BLaER1 (cell line): ENCODE results near the gene OSCP1.
"Not testable (repeated sequence)": the region's sequence is repeated elsewhere in the genome, so short reads cannot be mapped to it uniquely, and the experiment has no call there.

Experiments used
- H3K27ac ChIP-seq: shearing (Covaris generic); formaldehyde crosslinking; 2 replicates; pipeline ENCODE4 v1.8.1; 2022
- H3K27me3 ChIP-seq: shearing (Covaris generic); formaldehyde crosslinking; 2 replicates; pipeline ENCODE4 v1.8.1; 2022
- H3K36me3 ChIP-seq: shearing (Covaris generic); formaldehyde crosslinking; 2 replicates; pipeline ENCODE4 v1.8.1; 2022
- H3K4me1 ChIP-seq: shearing (Covaris generic); formaldehyde crosslinking; 2 replicates; pipeline ENCODE4 v1.8.1; 2022
- H3K4me2 ChIP-seq: shearing (Covaris generic); formaldehyde crosslinking; 2 replicates; pipeline ENCODE4 v1.8.1; 2022
- H3K4me3 ChIP-seq: shearing (Covaris generic); formaldehyde crosslinking; 2 replicates; pipeline ENCODE4 v1.8.1; 2022
- H3K9ac ChIP-seq: shearing (Covaris generic); formaldehyde crosslinking; 2 replicates; pipeline ENCODE4 v1.8.1; 2022
- H3K9me3 ChIP-seq: shearing (Covaris generic); formaldehyde crosslinking; 2 replicates; pipeline ENCODE4 v1.8.1; 2022
- H4K20me1 ChIP-seq: shearing (Covaris generic); formaldehyde crosslinking; 2 replicates; pipeline ENCODE4 v1.8.1; 2022
- Cebpa-rat ChIP-seq: shearing (Covaris generic); IDR thresholded peaks from 2 replicates; pipeline ENCODE4 v1.8.1; 2022

The OSCP1 gene

GRCh38 chr1:36450270-36450918, at the start of gene OSCP1:
Gene OSCP1 (minus strand): TSS chr1:36450451. CDS start chr1:36450369, 82 bp downstream.
- peaks cover 18% of the 10 kb centered on the region for H3K36me3 ChIP-seq
- H3K4me3 ChIP-seq, result peak within 1 kb of the TSS; percentile 79
- H3K4me2 ChIP-seq, result peak within 1 kb of the TSS; percentile 92
- H3K9me3 ChIP-seq, result no peaks in the 10 kb centered on the region
- 0 out of 2 replicates have a peak, but pooled peaks have one; percentile 51 for TF ChIP-seq Cebpa-rat
- H3K27me3 ChIP-seq, result no peaks in the 10 kb centered on the region
- H3K27ac ChIP-seq, result peak within 1 kb of the TSS; percentile 90
- no peaks in the 10 kb centered on the region for H4K20me1 ChIP-seq
- peaks cover 33% of the 10 kb centered on the region for H3K4me1 ChIP-seq
- H3K9ac ChIP-seq, result peak within 1 kb of the TSS; percentile 89

GRCh38 chr1:36497207-36497606, 47.0 kb upstream of the OSCP1 start:
- Histone ChIP-seq H3K4me3 (no peak overlapping the region), H4K20me1 (no peaks in the 10 kb centered on the region), H3K36me3 (no peaks in the 10 kb centered on the region), H3K4me1 (peaks cover 10% of the 10 kb centered on the region), H3K9ac (no peak overlapping the region), H3K27me3 (no peaks in the 10 kb centered on the region), H3K27ac (no peak overlapping the region), H3K9me3 (no peaks in the 10 kb centered on the region), H3K4me2 (no peak overlapping the region)
- no peak for TF ChIP-seq Cebpa-rat

- H3K27me3 ChIP-seq, result no peaks in the 10 kb centered on the region
- H3K4me3 ChIP-seq, result no peak overlapping the region
- TF ChIP-seq Cebpa-rat, result no peak
- H3K9me3 ChIP-seq, result no peaks in the 10 kb centered on the region
- H3K9ac ChIP-seq, result no peak overlapping the region
- H3K27ac ChIP-seq, result no peak overlapping the region
- H3K36me3 ChIP-seq, result no peaks in the 10 kb centered on the region
- peaks cover 20% of the 10 kb centered on the region for H3K4me1 ChIP-seq
- H3K4me2 ChIP-seq, result no peak overlapping the region
- H4K20me1 ChIP-seq, result no peaks in the 10 kb centered on the region
These were observed 44.7 kb upstream of the OSCP1 start for GRCh38 chr1:36494971-36495370.

- Histone ChIP-seq H3K36me3 (no peaks in the 10 kb centered on the region), H3K9me3 (no peaks in the 10 kb centered on the region), H3K4me1 (peaks cover 20% of the 10 kb centered on the region), H4K20me1 (no peaks in the 10 kb centered on the region), H3K4me2 (no peak overlapping the region), H3K9ac (no peak overlapping the region), H3K27me3 (no peaks in the 10 kb centered on the region), H3K4me3 (no peak overlapping the region), H3K27ac (no peak overlapping the region)
- TF ChIP-seq Cebpa-rat, result no peak
These were observed 43.3 kb upstream of the OSCP1 start for GRCh38 chr1:36493524-36493923.

GRCh38 chr1:36492491-36492890, 42.2 kb upstream of the OSCP1 start:
- H3K9ac ChIP-seq, result no peak overlapping the region
- no peaks in the 10 kb centered on the region for H3K9me3 ChIP-seq
- peak overlapping the region; percentile 63 for H3K4me2 ChIP-seq
- no peak overlapping the region for H3K4me3 ChIP-seq
- H3K4me1 ChIP-seq, result peaks cover 20% of the 10 kb centered on the region
- TF ChIP-seq Cebpa-rat, result no peak
- no peak overlapping the region; the same call in 1 of the 2 replicates for H3K27ac ChIP-seq
- no peaks in the 10 kb centered on the region for H3K27me3 ChIP-seq
- H4K20me1 ChIP-seq, result no peaks in the 10 kb centered on the region
- H3K36me3 ChIP-seq, result no peaks in the 10 kb centered on the region

GRCh38 chr1:36489258-36490051, 39.2 kb upstream of the OSCP1 start:
- H3K4me2 ChIP-seq, result not testable (repeated sequence)

GRCh38 chr1:36487906-36488305, 37.7 kb upstream of the OSCP1 start:
- H3K27ac ChIP-seq, result no peak overlapping the region
- no peaks in the 10 kb centered on the region for H3K9me3 ChIP-seq
- H4K20me1 ChIP-seq, result no peaks in the 10 kb centered on the region
- H3K4me3 ChIP-seq, result no peak overlapping the region
- no peaks in the 10 kb centered on the region for H3K36me3 ChIP-seq
- no peak overlapping the region for H3K4me2 ChIP-seq
- H3K4me1 ChIP-seq, result peaks cover 30% of the 10 kb centered on the region
- H3K27me3 ChIP-seq, result no peaks in the 10 kb centered on the region
- TF ChIP-seq Cebpa-rat, result no peak
- no peak overlapping the region for H3K9ac ChIP-seq

More at GRCh38 chr1:36489258-36490051, 39.2 kb upstream of the OSCP1 start:
- not testable (repeated sequence) for H3K4me3 ChIP-seq, H3K36me3 ChIP-seq, H3K9me3 ChIP-seq, H3K9ac ChIP-seq, H4K20me1 ChIP-seq, H3K27me3 ChIP-seq, H3K27ac ChIP-seq
- peaks cover 28% of the 10 kb centered on the region for H3K4me1 ChIP-seq

- not testable (repeated sequence) for H4K20me1 ChIP-seq, H3K9me3 ChIP-seq, H3K4me3 ChIP-seq, H3K9ac ChIP-seq, H3K36me3 ChIP-seq, H3K4me2 ChIP-seq, H3K27ac ChIP-seq, H3K27me3 ChIP-seq
- peaks cover 30% of the 10 kb centered on the region for H3K4me1 ChIP-seq
These were observed 37.1 kb upstream of the OSCP1 start for GRCh38 chr1:36487336-36487725.

- H3K9me3 ChIP-seq, result no peaks in the 10 kb centered on the region
- TF ChIP-seq Cebpa-rat, result no peak
- H4K20me1 ChIP-seq, result no peaks in the 10 kb centered on the region
- H3K4me3 ChIP-seq, result no peak overlapping the region
- no peaks in the 10 kb centered on the region for H3K36me3 ChIP-seq
- no peak overlapping the region for H3K4me2 ChIP-seq
- H3K9ac ChIP-seq, result no peak overlapping the region
- no peak overlapping the region for H3K27ac ChIP-seq
- no peaks in the 10 kb centered on the region for H3K27me3 ChIP-seq
- H3K4me1 ChIP-seq, result peaks cover 30% of the 10 kb centered on the region
These were observed 36.4 kb upstream of the OSCP1 start for GRCh38 chr1:36486439-36487335.

GRCh38 chr1:36486093-36486438, 35.8 kb upstream of the OSCP1 start:
- Histone ChIP-seq H3K27ac (no peak overlapping the region), H3K27me3 (no peaks in the 10 kb centered on the region)

More at GRCh38 chr1:36486093-36486438, 35.8 kb upstream of the OSCP1 start:
- no peak overlapping the region for H3K4me2 ChIP-seq
- no peak overlapping the region for H3K4me3 ChIP-seq
- no peaks in the 10 kb centered on the region for H4K20me1 ChIP-seq
- H3K4me1 ChIP-seq, result peaks cover 31% of the 10 kb centered on the region
- no peaks in the 10 kb centered on the region for H3K36me3 ChIP-seq
- H3K9ac ChIP-seq, result no peak overlapping the region
- no peak for TF ChIP-seq Cebpa-rat
- no peaks in the 10 kb centered on the region for H3K9me3 ChIP-seq
